ENCODE results near the gene GINS2. TPM values are rescaled to one million over a fixed set of nuclear protein-coding genes. Genes with fewer than 3 reads are reported as not detected.

GINS2 gene
- total RNA-seq, 4 donors from 2014 or later, result 1.8 to 2.5 (median 1.9) TPM; not detected in 1

DNA sequence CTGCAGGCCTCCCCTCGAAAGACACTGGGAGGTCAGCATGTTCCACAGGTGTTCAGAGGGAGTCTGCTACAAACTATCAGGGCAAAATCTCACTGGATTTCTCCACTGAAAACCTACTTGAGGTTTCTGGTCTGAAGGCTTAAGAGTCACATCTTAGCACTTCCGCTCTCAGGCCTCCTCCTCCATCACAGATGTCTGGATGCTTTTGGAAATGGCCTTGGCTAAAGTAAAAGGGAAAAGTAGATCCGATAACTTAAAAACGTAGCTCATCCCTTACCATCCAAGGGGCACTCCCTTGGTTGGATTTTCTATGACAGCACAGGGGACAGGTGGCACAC is 14.4 kb downstream of the GINS2 start:
- H3K4me3 ChIP-seq, result no peak overlapping the region
- H3K4me1 ChIP-seq, result peaks cover 4% of the 10 kb centered on the region
- no peak for TF ChIP-seq POLR2A (IDR thresholded peaks at IDR 0.05)
- no peak for TF ChIP-seq EP300 (IDR thresholded peaks at IDR 0.05)
- TF ChIP-seq, protein P1, sequence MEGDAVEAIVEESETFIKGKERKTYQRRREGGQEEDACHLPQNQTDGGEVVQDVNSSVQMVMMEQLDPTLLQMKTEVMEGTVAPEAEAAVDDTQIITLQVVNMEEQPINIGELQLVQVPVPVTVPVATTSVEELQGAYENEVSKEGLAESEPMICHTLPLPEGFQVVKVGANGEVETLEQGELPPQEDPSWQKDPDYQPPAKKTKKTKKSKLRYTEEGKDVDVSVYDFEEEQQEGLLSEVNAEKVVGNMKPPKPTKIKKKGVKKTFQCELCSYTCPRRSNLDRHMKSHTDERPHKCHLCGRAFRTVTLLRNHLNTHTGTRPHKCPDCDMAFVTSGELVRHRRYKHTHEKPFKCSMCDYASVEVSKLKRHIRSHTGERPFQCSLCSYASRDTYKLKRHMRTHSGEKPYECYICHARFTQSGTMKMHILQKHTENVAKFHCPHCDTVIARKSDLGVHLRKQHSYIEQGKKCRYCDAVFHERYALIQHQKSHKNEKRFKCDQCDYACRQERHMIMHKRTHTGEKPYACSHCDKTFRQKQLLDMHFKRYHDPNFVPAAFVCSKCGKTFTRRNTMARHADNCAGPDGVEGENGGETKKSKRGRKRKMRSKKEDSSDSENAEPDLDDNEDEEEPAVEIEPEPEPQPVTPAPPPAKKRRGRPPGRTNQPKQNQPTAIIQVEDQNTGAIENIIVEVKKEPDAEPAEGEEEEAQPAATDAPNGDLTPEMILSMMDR (IDR thresholded peaks at IDR 0.05), result no peak
- TF ChIP-seq POLR2AphosphoS5 (IDR thresholded peaks at IDR 0.05), result no peak
- peaks cover 77% of the 10 kb centered on the region for H3K36me3 ChIP-seq
- 86% methylated on average over 4 of the region's 4 CpGs for WGBS
- H3K9me3 ChIP-seq, result no peaks in the 10 kb centered on the region
- DNase-seq (ENCODE audit: low spot score in 2 of 2), result no peak
- H3K27ac ChIP-seq, result no peak overlapping the region
- H3K27me3 ChIP-seq, result no peaks in the 10 kb centered on the region

DNA sequence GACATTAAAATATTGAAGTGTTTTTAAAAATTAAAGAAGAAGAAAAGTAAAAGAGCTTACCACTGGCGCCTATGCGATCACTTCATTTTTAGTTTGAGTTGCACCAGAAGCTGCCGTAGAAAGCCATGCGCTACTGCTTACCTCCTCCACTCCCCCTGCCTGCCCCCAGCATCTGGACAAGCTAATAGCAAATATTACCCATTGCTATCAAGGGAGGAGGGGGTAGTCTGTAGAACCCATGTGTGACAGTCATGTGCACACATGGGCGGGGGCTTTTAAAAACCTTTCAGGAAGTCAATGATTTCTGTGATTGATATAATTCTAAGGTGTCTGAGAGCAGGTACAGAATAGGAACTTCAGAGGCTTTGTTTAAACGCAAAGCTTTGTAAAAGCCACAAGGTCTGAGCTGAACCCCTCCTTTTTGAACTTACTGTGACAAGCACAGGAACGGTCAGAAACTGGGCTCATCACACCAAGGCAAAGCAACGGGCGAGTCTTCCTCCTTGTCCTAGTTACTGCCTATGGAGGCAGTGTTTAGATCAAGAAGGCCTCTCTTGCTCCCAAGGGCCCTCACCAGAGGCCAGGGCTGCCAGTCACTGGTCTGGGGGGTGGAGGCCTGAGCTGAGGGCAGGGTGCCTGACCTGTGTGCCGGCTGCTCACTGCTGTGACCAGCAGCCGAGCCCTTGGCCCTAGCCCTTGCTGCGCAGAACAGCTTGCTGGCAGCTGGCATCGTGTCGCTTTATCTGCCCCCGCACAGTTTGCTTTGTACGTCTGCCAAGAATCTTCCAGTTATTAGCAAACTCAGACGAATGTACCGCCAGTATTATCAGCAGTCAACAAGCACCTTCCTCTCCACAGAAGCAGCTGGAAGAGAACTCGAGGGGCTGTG is 15.0 kb downstream of the GINS2 start:
- TF ChIP-seq, protein P1 (IDR thresholded peaks at IDR 0.05), result no peak
- TF ChIP-seq POLR2A (IDR thresholded peaks at IDR 0.05) (no peak), POLR2AphosphoS5 (IDR thresholded peaks at IDR 0.05) (no peak), EP300 (IDR thresholded peaks at IDR 0.05) (no peak)
- WGBS, result 69% methylated on average over 15 of the region's 19 CpGs
- Histone ChIP-seq H3K27me3 (no peaks in the 10 kb centered on the region), H3K9me3 (no peaks in the 10 kb centered on the region), H3K27ac (no peak overlapping the region), H3K4me1 (peaks cover 4% of the 10 kb centered on the region), H3K36me3 (peaks cover 82% of the 10 kb centered on the region), H3K4me3 (no peak overlapping the region)
- DNase-seq (ENCODE audit: low spot score in 2 of 2), result no peak

DNA sequence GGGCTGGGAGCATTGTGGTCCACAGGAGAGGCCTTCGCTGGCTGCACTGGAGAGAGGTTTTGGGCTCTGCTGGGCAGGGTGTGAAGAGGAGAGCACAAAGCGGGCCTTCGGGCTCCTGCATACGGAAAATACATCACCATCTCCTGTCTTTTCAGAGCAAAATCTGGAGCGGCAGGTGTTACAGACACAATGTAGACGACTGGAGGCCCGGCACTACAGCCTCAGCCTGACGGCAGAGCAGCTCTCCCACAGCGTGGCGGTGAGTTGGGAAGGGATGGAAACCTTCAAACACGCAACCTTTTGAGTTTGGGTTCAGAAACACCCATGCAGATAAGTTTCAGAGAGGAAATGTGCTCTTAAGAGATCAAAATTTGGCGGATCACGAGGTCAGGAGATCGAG is 17.9 kb downstream of the GINS2 start:
- H3K36me3 ChIP-seq, result peaks cover 93% of the 10 kb centered on the region

DNA sequence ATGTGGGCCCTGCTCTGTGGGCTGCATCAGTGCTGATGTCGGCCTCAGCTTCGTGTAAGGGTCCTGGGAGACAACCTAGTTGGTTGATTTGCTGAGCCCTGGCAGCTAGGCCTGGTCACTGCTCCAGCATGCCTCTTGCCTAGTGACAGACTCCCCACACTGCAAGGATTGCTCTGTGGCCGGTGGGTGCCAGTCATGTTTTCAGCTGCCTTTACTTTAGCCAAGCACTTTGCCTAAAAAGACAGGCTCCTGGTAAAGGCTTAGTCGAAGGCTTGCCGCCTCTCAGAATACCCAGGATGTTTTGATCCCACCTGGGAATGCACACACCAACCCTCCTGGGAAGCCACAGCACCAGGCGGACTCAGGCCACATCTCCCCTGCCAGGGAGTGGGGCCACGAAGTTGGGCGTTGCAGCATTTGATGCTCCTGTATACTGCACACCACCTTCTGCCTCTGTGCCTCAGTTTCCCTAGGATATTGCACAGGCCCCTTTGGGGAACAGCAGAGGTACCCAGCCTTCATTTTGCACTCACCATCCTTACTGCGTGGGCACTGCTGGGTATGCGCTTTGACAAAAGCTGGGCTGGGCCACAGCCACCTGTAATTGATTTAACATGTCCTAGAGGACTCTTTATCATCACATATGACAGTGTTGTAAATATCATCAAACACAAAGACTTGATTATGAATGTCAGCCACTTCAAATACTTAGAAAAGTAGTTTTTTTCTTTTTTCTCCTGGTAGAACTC is 19.9 kb downstream of the GINS2 start:
- TF ChIP-seq POLR2A (IDR thresholded peaks at IDR 0.05), result no peak
- no peak for TF ChIP-seq POLR2AphosphoS5 (IDR thresholded peaks at IDR 0.05)
- TF ChIP-seq EP300 (IDR thresholded peaks at IDR 0.05), result no peak
- TF ChIP-seq, protein P1 (IDR thresholded peaks at IDR 0.05), result no peak
- WGBS, result 89% methylated on average over 7 of the region's 10 CpGs
- peaks cover 93% of the 10 kb centered on the region for H3K36me3 ChIP-seq
- no peak overlapping the region for H3K27ac ChIP-seq
- no peaks in the 10 kb centered on the region for H3K4me1 ChIP-seq
- peak in 1 of 2 donors; percentile 52 for DNase-seq (ENCODE audit: low spot score in 2 of 2)
- H3K9me3 ChIP-seq, result no peaks in the 10 kb centered on the region
- H3K27me3 ChIP-seq, result no peaks in the 10 kb centered on the region
- no peak overlapping the region for H3K4me3 ChIP-seq

More for the DNA sequence above, 17.9 kb downstream of the GINS2 start:
- no peak for TF ChIP-seq POLR2AphosphoS5 (IDR thresholded peaks at IDR 0.05)
- TF ChIP-seq, protein P1 (IDR thresholded peaks at IDR 0.05), result no peak
- no peak for TF ChIP-seq POLR2A (IDR thresholded peaks at IDR 0.05)
- no peak for TF ChIP-seq EP300 (IDR thresholded peaks at IDR 0.05)
- 96% methylated on average over 14 of the region's 14 CpGs for WGBS
- Histone ChIP-seq H3K27me3 (no peaks in the 10 kb centered on the region), H3K4me3 (no peak overlapping the region), H3K27ac (no peak overlapping the region), H3K4me1 (peaks cover 4% of the 10 kb centered on the region), H3K9me3 (no peaks in the 10 kb centered on the region)
- no peak for DNase-seq (ENCODE audit: low spot score in 2 of 2)

DNA sequence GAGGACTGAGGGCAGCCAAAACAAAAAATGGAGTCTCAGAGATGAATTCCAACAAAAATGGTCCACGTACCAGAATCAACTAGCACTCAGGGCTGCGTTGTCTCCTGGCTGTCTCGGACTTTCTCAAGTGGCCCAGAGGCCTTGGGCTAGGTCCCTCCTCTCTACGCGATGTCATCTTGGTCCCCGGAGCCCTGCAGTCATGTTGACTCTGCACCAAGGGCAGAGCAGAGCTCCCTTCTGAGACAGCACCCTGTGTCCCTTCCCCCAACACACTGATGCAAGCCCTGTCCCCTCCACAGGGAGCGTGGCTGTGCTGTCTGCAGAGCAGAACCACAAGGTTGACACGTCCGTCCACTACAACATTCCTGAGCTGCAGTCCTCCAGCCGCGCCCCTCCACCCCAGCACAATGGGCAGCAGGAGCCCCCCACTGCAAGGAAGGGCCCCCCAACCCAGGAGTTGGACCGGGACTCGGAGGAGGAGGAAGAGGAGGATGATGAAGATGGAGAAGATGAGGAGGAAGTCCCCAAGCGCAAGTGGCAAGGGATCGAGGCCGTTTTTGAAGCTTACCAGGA is 20.8 kb downstream of the GINS2 start:
- no peaks in the 10 kb centered on the region for H3K9me3 ChIP-seq
- WGBS, result 92% methylated on average over 16 of the region's 16 CpGs
- no peak for TF ChIP-seq POLR2A (IDR thresholded peaks at IDR 0.05)
- no peak for TF ChIP-seq POLR2AphosphoS5 (IDR thresholded peaks at IDR 0.05)
- TF ChIP-seq, protein P1 (IDR thresholded peaks at IDR 0.05), result no peak
- TF ChIP-seq EP300 (IDR thresholded peaks at IDR 0.05), result no peak

More for the DNA sequence above, 20.8 kb downstream of the GINS2 start:
- Histone ChIP-seq H3K27me3 (no peaks in the 10 kb centered on the region), H3K4me1 (no peaks in the 10 kb centered on the region), H3K36me3 (peaks cover 96% of the 10 kb centered on the region), H3K27ac (no peak overlapping the region), H3K4me3 (no peak overlapping the region)
- no peak for DNase-seq (ENCODE audit: low spot score in 2 of 2)

Measured in suprapubic skin (tissue), 4 donors.